K562 (cell line): Measurements from ENCODE around the gene PAFAH1B2. TPM values are rescaled to one million over a fixed set of nuclear protein-coding genes. Genes with fewer than 3 reads are reported as not detected.

ENCODE experiments used
- BCL6 ChIP-seq: fragments of 250-450 bp; sonication (Bioruptor Pico); IDR thresholded peaks from 2 replicates; pipeline ENCODE4 v1.4.0; 2020
- CBX5 ChIP-seq: IDR thresholded peaks from 2 replicates; pipeline ENCODE4 v1.6.1; 2014; ENCODE audit warnings: low read depth, borderline replicate concordance
- E2F8 ChIP-seq: fragments of 450-650 bp; IDR thresholded peaks from 2 replicates; pipeline ENCODE4 v1.7.1; 2018; ENCODE audit warnings: mild to moderate bottlenecking, low read depth; ENCODE audit not compliant: partially characterized antibody
- HMGN3 ChIP-seq: IDR thresholded peaks from 2 replicates; pipeline ENCODE4 v1.6.1; 2011; ENCODE audit warnings: borderline replicate concordance, low read depth, mild to moderate bottlenecking, mixed read lengths, low read length; ENCODE audit not compliant: insufficient read length; ENCODE audit errors: extremely low read depth
- KDM1A ChIP-seq, 2 experiments: fragments of 450-650 bp; IDR thresholded peaks; 2 replicates each; pipeline ENCODE4 v1.6.1; 2016; ENCODE audit warnings: mild to moderate bottlenecking in 2 of 2
- KHSRP ChIP-seq: fragments of 450-650 bp; IDR thresholded peaks from 2 replicates; pipeline ENCODE4 v1.6.1; 2017
- LCOR ChIP-seq: sonication (generic); formaldehyde crosslinking; IDR thresholded peaks from 2 replicates; pipeline ENCODE4 v1.8.0; 2022; ENCODE audit warnings: mild to moderate bottlenecking, missing genetic modification reagents
- MEF2A ChIP-seq: IDR thresholded peaks from 2 replicates; pipeline ENCODE4 v1.6.1; 2011; ENCODE audit warnings: low read depth, mild to moderate bottlenecking, low read length, moderate library complexity; ENCODE audit not compliant: control insufficient read depth
- NFRKB ChIP-seq: fragments of 450-650 bp; IDR thresholded peaks from 2 replicates; pipeline ENCODE4 v1.6.1; 2016; ENCODE audit warnings: low read depth
- PHF20 ChIP-seq: fragments of 450-650 bp; IDR thresholded peaks from 2 replicates; pipeline ENCODE4 v1.6.1; 2018; ENCODE audit not compliant: partially characterized antibody
- PURB ChIP-seq: sonication (generic); formaldehyde crosslinking; IDR thresholded peaks from 2 replicates; pipeline ENCODE4 v1.9.0; 2021; ENCODE audit warnings: low read depth, mild to moderate bottlenecking, missing genetic modification reagents
- SAFB ChIP-seq: fragments of 200-400 bp; formaldehyde crosslinking; IDR thresholded peaks from 2 replicates; pipeline ENCODE4 v1.6.1; 2017; ENCODE audit warnings: low read depth, low read length, borderline replicate concordance
- TAL1 ChIP-seq: fragments of 450-650 bp; IDR thresholded peaks from 2 replicates; pipeline ENCODE4 v1.6.1; 2016; ENCODE audit warnings: mild to moderate bottlenecking
- TCF7L2 ChIP-seq: fragments of 150-350 bp; IDR thresholded peaks from 2 replicates; pipeline ENCODE4 v1.6.1; 2016; ENCODE audit warnings: low read depth, mild to moderate bottlenecking, low read length, moderate library complexity
- ZBTB26 ChIP-seq: fragments of 450-650 bp; formaldehyde crosslinking; IDR thresholded peaks from 2 replicates; pipeline ENCODE4 v1.4.0; 2022; ENCODE audit warnings: missing genetic modification characterization
- ZEB2 ChIP-seq: fragments of 450-650 bp; IDR thresholded peaks from 2 replicates; pipeline ENCODE4 v1.6.1; 2016
- ZNF24 ChIP-seq: fragments of 450-650 bp; IDR thresholded peaks from 2 replicates; pipeline ENCODE4 v1.6.1; 2016
- polyA plus RNA-seq, 8 experiments: library from polyadenylated mRNA; depleted of rRNA in 4 of 8; stranded (reverse) in 5 of 8; unstranded in 3 of 8; fragments of >200 nt; fragmentation: Nextera tagmentation in 2 of 8; fragmentation: Illumina TruSeq in 1 of 8; extraction: Ambion mirVana in 2 of 8; extraction: Trizol in 1 of 8; gene quantifications; 2 replicates each; pipeline versions ENCODE4 v1.2.1 to v1.2.3, GENCODE V29; 2011 to 2014; ENCODE audit warnings: inconsistent platforms in 1 of 8, missing spikeins in 1 of 8
- total RNA-seq, 7 experiments: library from RNA; depleted of rRNA in 6 of 7; stranded (reverse); fragments of >200 nt in 6 of 7; fragmentation: Illumina TruSeq in 2 of 7; extraction: Trizol in 2 of 7; gene quantifications; 2 replicates each; pipeline versions ENCODE4 v1.2.1 to v1.2.3, GENCODE V29; 2011 to 2021; ENCODE audit warnings: low replicate concordance in 1 of 7

PAFAH1B2 gene
- total and polyA plus RNA-seq, 9 of the 15 experiments (the other 6 are each of a cell fraction or from before 2014, with no cell fraction given) = 27.8 to 94.7 (median 64.9) TPM

GRCh38 chr11:117219995-117220394 lies 75.9 kb downstream of the PAFAH1B2 start (continued):
- TF ChIP-seq E2F8 = no peak
- no peak for TF ChIP-seq BCL6 (CRISPR knock-in tag)
- TF ChIP-seq ZBTB26 (CRISPR knock-in tag) = no peak
- TF ChIP-seq HMGN3 = no peak
- no peak for TF ChIP-seq PHF20
- TF ChIP-seq PURB (CRISPR knock-in tag) = no peak
- peak; percentile 75 for TF ChIP-seq TAL1
- no peak for TF ChIP-seq MEF2A
- TF ChIP-seq CBX5 = no peak
- TF ChIP-seq LCOR (CRISPR knock-in tag) = no peak
- TF ChIP-seq KDM1A (IDR thresholded peaks at IDR 0.05) = 0 out of 4 replicates have a peak, but pooled peaks of 1 of the 2 experiments have one; percentile 13
- TF ChIP-seq NFRKB = no peak
- 0 out of 2 replicates have a peak, but pooled peaks have one; percentile 32 for TF ChIP-seq ZEB2
- no peak for TF ChIP-seq TCF7L2
- no peak for TF ChIP-seq ZNF24
- TF ChIP-seq KHSRP = no peak
- no peak for TF ChIP-seq SAFB
- TF ChIP-seq, all 486 proteins: peak for 31
